Nephron progenitor cell (in vitro differentiated cells): Measurements from ENCODE around the gene ZG16B.
A peak's percentile ranks its signal among the peaks of the same experiment; 100 is the strongest.

ENCODE experiments used
- DNase-seq: peaks from one replicate; pipeline ENCODE4 v3.0.0; 2021
- H3K27ac Mint-ChIP-seq: 2 replicates; pipeline ENCODE4 v1.8.0; 2021; ENCODE audit warnings: mild to moderate bottlenecking, moderate library complexity, mixed read lengths
- H3K27me3 Mint-ChIP-seq: 2 replicates; pipeline ENCODE4 v1.8.0; 2021; ENCODE audit warnings: mild to moderate bottlenecking, low read depth, mixed read lengths; ENCODE audit not compliant: poor library complexity
- H3K36me3 Mint-ChIP-seq: 2 replicates; pipeline ENCODE4 v1.8.0; 2021; ENCODE audit warnings: low read depth, mixed read lengths
- H3K4me1 Mint-ChIP-seq: 2 replicates; pipeline ENCODE4 v1.8.0; 2021; ENCODE audit warnings: mixed read lengths
- H3K4me3 Mint-ChIP-seq: 2 replicates; pipeline ENCODE4 v1.8.0; 2021; ENCODE audit warnings: mild to moderate bottlenecking, moderate library complexity, mixed read lengths
- H3K9me3 Mint-ChIP-seq: 2 replicates; pipeline ENCODE4 v1.8.0; 2021; ENCODE audit warnings: mild to moderate bottlenecking, moderate library complexity, mixed read lengths
- TF ChIP-seq, protein P1 (sequence below): fragments of 200-600 bp; sonication (generic); IDR thresholded peaks from 2 replicates; pipeline ENCODE4 v1.5.0; 2021; ENCODE audit warnings: antibody characterized with exemption

Gene ZG16B

DNA sequence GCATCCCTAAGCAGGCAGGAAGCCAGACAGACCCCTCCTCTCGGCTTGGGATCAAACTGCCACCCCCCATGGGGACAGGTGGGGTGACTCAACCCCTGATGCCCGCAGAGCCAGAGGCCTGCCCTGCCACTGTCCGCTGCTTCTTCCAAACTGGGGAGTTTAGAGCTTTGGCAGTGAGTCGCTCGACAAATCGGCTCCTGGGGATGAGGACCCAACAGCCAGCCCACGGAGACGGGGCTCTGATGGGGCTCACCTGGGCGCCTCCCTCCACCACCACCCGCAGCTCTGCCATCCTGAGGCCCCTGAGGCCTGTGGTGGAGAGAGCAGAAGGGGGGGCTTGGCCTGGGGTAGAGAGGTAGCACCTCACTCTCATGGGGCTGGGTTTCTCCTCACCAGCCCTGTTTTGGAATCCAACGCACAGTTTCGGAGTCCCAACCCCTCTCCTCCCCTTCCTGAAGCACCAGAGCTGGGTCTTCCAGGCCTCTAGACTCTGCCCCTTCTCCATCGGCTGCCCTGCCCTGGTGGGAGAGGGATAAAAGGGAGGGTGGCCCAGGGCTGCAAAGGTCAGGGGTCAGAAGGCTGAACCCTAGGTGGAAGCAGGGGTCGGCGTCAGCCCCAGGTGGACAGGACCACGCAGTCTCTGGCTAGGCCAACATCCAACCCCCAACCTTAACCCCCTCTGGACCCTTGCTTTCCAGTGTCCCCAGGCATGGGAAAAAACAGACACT lies 22.1 kb downstream of the ZG16B start:
- no peak overlapping the region for H3K4me3 Mint-ChIP-seq
- H3K4me1 Mint-ChIP-seq, result no peaks in the 10 kb centered on the region
- no peak for DNase-seq
- H3K36me3 Mint-ChIP-seq, result no peaks in the 10 kb centered on the region
- H3K27ac Mint-ChIP-seq, result no peak overlapping the region
- peaks cover 61% of the 10 kb centered on the region for H3K27me3 Mint-ChIP-seq
- TF ChIP-seq, protein P1, sequence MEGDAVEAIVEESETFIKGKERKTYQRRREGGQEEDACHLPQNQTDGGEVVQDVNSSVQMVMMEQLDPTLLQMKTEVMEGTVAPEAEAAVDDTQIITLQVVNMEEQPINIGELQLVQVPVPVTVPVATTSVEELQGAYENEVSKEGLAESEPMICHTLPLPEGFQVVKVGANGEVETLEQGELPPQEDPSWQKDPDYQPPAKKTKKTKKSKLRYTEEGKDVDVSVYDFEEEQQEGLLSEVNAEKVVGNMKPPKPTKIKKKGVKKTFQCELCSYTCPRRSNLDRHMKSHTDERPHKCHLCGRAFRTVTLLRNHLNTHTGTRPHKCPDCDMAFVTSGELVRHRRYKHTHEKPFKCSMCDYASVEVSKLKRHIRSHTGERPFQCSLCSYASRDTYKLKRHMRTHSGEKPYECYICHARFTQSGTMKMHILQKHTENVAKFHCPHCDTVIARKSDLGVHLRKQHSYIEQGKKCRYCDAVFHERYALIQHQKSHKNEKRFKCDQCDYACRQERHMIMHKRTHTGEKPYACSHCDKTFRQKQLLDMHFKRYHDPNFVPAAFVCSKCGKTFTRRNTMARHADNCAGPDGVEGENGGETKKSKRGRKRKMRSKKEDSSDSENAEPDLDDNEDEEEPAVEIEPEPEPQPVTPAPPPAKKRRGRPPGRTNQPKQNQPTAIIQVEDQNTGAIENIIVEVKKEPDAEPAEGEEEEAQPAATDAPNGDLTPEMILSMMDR, result no peak
- H3K9me3 Mint-ChIP-seq, result peaks cover 18% of the 10 kb centered on the region

DNA sequence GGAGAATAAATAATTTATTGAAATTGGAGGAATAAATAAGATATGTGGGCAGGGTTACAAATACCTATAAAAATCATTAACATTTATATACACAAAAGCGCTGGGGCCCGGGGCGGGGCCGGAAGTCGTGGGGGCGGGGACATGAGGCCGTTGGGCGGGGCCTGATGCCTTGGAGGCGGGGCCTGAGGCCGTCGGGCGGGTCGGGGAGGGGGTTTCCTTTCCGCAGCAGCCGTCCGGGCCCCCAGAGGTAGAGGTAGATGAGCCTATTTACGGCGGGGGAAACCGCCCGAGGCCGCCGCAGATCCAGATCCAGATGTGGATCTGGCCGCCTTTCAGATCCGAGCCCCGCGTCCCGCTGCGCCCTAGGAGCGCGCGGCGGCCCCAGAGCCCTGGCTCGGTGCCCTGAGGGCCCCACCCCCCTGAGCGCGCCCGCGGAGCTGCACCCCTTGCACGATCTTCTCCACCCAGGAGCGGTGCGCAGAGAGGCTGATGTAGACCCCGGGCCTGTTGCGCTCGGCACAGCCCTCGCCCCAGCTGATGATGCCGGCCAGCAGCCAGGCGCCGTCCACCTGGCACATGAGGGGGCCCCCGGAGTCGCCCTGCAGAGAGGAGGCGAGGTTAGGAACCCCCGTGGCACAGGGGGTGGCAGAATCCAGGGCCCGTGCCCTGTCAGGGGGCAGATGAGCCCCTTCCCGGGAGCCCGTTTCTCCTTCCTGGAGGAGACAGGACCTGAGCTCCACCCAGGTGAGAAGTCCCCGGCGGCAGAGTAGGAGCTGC lies 22.8 kb downstream of the ZG16B start:
- Mint-ChIP-seq H3K36me3 (no peaks in the 10 kb centered on the region), H3K9me3 (peaks cover 18% of the 10 kb centered on the region), H3K4me1 (peaks cover 5% of the 10 kb centered on the region), H3K27ac (no peak overlapping the region), H3K4me3 (no peak overlapping the region), H3K27me3 (peaks cover 62% of the 10 kb centered on the region)
- TF ChIP-seq, protein P1, result no peak
- DNase-seq, result no peak

DNA sequence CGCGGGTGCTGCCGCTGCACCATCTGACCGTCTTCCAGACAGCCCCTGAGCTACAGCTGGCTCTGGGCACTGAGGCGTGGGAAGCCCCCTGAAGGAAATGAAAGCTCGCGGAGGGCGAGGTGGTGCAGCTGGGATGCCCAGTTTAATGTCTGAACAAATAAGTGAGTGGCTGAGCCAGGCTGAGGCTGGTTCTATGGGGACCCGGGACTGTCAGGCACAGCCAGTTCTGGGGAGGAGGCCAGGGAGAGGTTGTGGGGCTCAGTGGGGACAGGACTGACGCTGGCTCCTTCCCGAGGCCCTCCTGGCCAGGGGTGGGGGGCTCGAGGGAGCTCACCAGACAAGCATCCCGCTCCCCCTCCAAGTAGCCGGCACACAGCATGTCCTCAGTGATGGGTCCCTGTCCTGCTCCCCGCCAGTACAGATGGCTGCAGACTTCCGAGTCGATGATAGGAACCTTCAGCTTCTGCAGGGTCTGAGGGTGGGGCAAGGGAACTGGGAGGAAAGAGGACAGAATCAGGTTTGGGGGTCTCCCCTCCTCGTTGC lies 23.5 kb downstream of the ZG16B start:
- TF ChIP-seq, protein P1, result no peak
- H3K4me1 Mint-ChIP-seq, result peaks cover 5% of the 10 kb centered on the region
- no peak overlapping the region for H3K27ac Mint-ChIP-seq
- DNase-seq, result no peak
- peaks cover 66% of the 10 kb centered on the region for H3K27me3 Mint-ChIP-seq
- H3K36me3 Mint-ChIP-seq, result no peaks in the 10 kb centered on the region
- no peak overlapping the region for H3K4me3 Mint-ChIP-seq
- peaks cover 18% of the 10 kb centered on the region for H3K9me3 Mint-ChIP-seq

DNA sequence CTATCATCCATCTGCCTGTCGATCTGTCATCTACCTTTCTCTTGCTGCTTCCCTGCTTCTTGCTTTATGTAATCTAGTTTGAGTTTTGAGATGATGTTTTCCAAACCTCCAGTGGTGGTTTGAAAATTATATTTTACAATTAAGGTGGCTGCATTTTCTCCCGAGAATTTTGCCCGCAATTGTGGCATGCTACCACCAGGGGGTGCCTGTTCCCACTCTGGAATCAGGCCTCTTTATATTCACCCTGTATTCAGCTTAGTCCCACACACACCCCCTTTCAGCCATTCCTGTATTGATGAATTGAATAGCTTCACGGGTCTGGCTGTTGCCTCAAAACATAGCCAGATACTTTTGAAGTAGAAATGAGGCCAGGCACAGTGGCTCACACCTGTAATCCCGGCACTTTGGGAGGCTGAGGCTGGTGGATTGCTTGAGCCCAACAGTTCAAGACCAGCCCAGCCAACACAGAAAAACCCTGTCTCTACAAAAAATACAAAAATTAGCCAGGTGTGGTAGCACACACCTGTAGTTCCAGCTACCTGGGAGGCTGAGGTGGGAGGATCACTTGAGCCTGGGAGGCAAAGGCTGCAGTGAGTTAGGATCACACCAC lies 24.7 kb downstream of the ZG16B start:
- DNase-seq, result no peak
- no peak overlapping the region for H3K27ac Mint-ChIP-seq
- H3K4me3 Mint-ChIP-seq, result no peak overlapping the region
- H3K9me3 Mint-ChIP-seq, result peaks cover 18% of the 10 kb centered on the region
- no peaks in the 10 kb centered on the region for H3K36me3 Mint-ChIP-seq
- TF ChIP-seq, protein P1, result peak; percentile 48
- peaks cover 5% of the 10 kb centered on the region for H3K4me1 Mint-ChIP-seq
- H3K27me3 Mint-ChIP-seq, result peaks cover 69% of the 10 kb centered on the region

DNA sequence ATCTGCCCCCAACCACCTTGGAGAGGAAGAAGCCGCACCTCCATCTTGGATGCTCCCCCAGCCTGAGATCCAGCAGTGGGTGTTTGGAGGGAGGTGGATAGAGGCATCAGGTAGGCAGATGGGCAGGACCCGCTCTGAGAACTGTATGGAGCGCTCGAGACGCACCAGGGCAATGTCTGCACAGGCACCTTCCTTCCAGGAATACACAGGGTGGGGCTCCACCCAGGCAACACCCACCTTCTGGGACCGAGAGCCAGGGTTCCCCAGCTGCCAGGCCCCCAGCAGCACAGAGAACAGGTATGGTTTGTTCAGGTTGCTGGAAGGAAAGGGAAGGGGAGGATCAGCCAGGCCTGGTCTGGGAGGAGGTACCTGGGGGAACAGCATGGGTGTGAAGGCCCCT lies 25.4 kb downstream of the ZG16B start:
- Mint-ChIP-seq H3K27ac (no peak overlapping the region), H3K4me1 (peaks cover 5% of the 10 kb centered on the region), H3K27me3 (peaks cover 71% of the 10 kb centered on the region), H3K9me3 (peaks cover 24% of the 10 kb centered on the region), H3K4me3 (no peak overlapping the region), H3K36me3 (no peaks in the 10 kb centered on the region)
- no peak for DNase-seq
- TF ChIP-seq, protein P1, result no peak
